Activated CD4-positive, alpha-beta T cell treated with anti-CD3 and anti-CD28 coated beads for 24 hours (primary cell): ENCODE data around the gene SLC37A3.
"Not testable (repeated sequence)": the region's sequence is repeated elsewhere in the genome, so short reads cannot be mapped to it uniquely, and the experiment has no call there.

ENCODE experiments used
- DNase-seq, 2 donors: peaks; one replicate each; pipeline ENCODE4 v3.0.0-alpha.2; 2020; ENCODE audit warnings: low read depth in 2 of 2

Gene SLC37A3, protein sequence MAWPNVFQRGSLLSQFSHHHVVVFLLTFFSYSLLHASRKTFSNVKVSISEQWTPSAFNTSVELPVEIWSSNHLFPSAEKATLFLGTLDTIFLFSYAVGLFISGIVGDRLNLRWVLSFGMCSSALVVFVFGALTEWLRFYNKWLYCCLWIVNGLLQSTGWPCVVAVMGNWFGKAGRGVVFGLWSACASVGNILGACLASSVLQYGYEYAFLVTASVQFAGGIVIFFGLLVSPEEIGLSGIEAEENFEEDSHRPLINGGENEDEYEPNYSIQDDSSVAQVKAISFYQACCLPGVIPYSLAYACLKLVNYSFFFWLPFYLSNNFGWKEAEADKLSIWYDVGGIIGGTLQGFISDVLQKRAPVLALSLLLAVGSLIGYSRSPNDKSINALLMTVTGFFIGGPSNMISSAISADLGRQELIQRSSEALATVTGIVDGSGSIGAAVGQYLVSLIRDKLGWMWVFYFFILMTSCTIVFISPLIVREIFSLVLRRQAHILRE

DNA sequence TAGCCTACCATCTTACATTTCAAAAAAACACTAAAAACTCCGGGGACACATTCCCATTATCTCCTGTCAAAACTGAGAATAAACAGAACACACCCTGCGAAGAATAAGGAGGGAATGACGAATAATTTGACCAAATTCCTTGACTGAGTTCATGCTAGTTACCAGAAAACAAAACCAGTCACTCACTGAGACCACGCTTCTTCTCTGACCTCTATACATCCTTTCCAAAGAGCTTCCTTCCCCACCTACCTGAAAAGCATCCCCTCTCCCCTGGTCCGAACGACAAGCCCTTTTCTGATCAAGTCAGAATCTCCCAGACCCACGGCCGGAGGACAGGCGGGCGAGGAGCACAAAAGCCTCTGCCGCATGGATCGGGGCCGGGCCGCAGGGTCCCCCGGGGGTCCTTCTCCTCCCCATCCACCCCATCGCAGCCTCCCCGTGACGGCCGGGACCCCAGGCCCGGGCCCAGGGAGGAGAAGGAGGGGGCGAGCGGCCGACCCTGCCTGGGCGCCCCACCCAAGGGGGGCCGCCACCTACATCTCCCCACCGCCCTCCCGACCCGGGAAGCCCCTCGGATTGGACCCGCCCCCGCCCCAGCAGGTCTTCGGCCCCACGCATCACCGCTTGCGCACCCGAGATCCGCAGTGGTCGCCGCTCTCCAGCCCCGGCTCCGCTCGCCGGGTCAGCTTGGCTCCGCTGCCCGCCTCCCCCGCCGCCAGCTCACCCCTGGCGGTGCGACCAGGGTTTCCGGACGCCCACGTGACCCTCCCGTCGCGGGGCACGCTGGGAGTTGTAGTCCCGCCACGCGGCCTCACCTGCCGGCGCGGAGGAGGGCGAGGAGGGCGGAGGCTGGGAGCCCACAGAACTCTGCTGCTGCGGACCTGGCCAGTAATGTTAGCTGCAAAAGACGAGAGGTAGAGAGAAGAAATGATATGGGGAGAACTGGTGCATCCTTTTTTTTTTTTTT is at the start of gene SLC37A3:
Gene SLC37A3 (minus strand): TSS at position 747 of the 967 bp plus-strand sequence. CDS start 16,004 bp downstream, outside the sequence.
- DNase-seq = peak; percentile 79 to 83

DNA sequence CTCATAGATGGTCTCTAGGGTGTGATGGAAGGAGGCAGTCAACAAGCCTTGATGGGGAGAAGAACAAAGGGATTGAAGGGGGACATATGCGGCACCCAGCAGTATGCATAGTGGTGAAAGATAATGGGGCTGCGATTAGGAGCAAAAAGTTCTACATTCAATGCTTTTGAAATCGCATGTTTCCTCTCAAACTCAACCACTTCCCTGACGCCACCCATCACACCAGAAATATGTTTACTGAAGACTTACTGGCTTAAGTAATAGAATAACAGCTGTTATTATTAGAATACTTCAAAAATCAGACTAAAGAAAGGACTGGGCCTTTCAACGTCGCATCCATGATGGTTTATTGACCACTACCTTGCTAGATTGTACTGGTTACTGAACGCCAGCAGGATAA is 49.5 kb upstream of the SLC37A3 start:
- DNase-seq = no peak

DNA sequence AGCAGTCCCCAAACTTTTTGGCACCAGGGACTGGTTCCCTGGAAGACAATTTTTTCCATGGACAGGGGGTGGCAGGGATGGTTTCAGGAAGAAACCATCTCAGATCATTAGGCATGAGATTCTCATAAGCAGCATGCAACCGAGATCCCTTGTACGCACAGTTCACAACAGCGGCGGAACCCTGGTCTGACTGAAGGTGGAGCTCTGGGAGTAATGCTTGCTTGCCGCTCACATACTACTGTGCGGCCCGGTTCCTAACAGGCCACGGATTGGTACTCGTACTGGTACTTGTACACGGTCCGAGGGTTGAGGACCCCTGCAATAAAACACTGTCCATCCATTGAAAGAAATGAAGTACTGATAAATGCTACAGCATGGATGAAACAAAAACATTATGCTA is 48.1 kb upstream of the SLC37A3 start:
- DNase-seq = no peak

GRCh38 chr7:140441519-140441918 is 43.2 kb upstream of the SLC37A3 start:
- no peak for DNase-seq

DNA sequence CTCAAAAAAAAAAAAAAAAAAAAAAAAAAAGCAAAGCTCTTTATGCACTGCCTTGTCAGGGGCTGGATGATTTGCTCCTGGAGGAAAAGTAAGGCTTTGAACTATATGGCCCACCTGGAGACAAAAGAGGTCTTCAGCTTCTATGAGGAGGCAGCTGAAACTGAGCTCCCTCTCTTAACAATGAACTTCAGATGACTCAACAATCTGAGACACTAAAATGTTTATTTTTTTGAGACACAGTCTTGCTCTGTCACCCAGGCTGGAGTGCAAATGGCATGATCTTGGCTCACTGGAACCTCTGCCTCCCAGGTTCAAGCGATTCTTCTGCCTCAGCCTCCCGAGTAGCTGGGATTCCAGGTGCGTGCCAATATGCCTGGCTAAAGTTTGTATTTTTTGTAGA is 42.3 kb upstream of the SLC37A3 start:
- no peak for DNase-seq

- DNase-seq = no peak
These were observed 41.0 kb upstream of the SLC37A3 start for GRCh38 chr7:140439359-140439758.

DNA sequence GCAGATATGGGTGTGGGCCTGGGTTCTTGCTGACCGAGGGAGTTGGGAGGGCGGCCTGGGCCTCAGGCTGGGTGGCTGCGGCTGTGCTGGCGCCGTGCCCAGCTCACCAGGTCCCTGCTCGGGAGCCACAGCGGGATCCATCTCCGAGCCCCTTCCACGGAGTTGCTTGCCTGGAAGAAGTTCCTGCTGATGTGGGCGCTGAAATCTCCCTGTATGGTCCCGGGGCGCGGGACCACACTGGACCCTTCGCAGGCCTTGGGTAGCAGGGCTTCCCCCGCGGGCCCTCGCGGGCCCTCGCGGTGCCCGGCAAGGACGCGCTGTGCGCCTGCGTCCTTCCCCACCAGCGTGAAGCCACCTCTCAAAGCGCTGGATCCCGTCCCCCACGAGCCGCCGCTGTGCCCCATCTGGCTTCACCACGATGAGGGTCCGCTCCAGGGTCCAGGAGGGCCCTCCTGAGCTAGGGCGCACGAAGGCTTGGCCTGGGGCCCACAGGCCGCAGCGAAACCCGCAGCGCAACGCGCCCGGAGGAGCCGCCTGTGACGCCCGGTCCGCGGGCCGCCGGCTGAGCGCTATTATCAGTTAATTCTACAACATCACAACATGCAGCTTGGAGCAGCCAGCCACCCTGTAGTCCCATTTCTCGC is 37.0 kb upstream of the SLC37A3 start:
- DNase-seq = no peak

- DNase-seq = no peak
These were observed 35.1 kb upstream of the SLC37A3 start for GRCh38 chr7:140433396-140433795.

DNA sequence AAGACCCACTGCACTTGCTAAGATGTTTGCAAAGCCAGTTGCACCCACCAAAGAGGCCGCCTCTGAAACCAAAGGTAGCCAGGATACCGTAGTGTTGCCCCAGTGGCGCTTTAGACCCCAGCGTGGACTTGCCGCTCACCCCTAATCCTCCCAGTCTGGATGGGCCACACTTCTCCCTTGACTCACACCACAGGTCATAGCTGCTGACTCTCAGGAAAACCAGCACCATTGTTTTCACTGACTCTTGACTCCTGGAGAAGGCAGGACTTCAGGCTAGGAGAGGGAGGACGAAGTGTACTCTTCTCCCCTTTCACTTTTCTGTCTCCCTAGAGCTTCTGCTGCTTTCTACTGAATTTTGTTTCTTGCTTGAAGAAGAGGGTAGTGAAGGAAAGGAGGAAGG is 27.8 kb upstream of the SLC37A3 start:
- DNase-seq = no peak

GRCh38 chr7:140425718-140426117 is 27.4 kb upstream of the SLC37A3 start:
- no peak for DNase-seq

DNA sequence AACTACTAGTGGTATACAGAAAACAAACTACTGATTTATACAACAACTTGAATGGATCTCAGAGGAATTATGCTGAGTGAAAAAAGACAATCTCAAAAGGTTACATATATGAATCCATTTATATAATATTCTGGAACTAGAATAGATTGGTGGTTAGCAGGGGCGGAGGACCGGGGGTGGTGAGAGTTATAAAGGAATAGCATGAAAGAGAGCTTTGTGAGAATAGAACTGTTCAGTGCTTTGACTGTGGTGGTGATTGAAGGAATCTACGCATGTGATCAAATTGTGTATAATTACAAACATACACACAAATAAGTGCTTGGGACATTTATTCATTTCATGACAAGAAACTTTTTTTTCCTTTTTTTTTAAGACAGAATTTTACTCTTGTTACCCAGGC is 25.2 kb upstream of the SLC37A3 start:
- no peak for DNase-seq

DNA sequence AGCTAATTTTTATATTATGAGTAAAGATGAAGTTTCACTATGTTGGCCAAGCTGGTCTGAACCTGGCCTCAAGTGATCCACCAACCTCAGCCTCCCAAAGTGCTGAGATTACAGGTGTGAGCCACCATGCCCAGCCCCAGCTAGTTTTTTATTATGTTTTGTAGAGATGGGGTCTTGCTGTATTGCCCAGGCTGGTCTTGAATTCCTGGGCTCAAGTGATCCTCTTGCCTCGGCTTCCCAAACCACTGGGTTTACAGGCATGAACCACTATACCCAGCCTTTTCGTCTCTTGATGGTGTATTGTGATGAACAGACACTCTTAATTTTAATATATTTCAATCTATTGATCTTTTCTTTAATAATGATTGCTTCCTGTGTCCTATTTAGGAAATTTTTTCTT is 23.2 kb upstream of the SLC37A3 start:
- DNase-seq = no peak

GRCh38 chr7:140418653-140419052 is 20.3 kb upstream of the SLC37A3 start:
- DNase-seq = no peak

GRCh38 chr7:140418156-140418472 is 19.8 kb upstream of the SLC37A3 start:
- DNase-seq = not testable (repeated sequence)

- DNase-seq = no peak
These were observed 19.3 kb upstream of the SLC37A3 start for GRCh38 chr7:140417456-140418155.

DNA sequence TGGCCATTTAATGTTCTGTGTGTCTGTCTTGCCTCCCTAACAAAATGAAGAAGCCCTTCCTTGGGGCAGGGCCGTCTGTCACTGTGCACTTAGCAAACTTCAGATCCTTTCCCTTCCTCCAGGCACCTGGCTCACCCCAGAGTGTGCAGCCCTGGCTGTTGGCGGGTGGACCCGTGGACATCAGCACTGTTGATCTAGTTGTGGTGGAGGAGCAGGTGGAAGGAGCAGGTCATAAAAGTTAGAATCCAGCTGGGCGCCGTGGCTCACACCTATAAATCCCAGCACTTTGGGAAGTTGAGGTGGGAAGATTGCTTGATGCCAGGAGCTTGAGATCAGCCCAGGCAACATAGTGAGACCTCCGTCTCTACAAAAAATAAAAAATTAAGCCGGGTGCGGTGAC is 18.2 kb upstream of the SLC37A3 start:
- DNase-seq = no peak

DNA sequence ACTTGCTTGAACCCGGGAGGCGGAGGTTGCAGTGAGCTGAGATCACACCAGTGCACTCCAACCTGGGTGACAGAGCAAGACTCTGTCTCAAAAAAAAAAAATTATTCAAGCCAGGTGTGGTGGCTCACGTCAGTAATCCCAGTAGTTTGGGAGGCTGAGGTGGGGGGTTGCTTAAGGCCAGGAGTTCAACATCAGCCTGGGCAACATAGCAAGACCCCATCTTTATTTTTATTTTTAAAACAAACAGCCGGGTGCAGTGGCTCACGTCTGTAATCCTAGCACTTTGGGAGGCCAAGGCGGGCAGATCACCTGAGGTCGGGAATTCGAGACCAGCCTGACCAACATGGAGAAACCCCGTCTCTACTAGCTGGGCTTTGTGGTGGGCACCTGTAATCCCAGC is 17.5 kb upstream of the SLC37A3 start:
- DNase-seq = not testable (repeated sequence)

- DNase-seq = no peak
These were observed 17.0 kb upstream of the SLC37A3 start for GRCh38 chr7:140415361-140415760.

DNA sequence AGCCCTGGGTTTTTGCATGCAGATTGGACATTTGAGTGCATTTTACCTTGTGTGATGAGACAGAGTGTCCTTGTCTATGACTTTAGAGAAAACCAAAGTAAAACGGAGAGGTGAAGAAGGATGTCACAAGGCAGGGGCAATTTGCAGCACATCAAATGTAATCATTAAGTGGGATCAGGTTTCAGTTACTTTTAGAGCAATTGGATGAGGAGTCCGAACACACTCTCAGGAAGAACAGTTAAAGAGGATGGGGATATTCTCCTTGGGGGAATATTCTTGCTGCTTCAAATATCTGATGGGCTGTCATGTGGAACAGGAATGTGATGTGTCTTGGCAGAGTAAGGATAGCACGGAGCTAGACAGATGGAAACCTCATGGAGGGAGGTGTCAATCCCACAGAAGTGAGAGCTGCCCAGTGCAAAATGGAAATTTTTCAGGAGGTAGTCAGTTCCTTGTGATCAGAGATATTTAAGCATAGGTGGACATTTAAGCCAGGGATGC is 6.3 kb upstream of the SLC37A3 start:
- DNase-seq = no peak

- no peak for DNase-seq
These were observed 5.7 kb upstream of the SLC37A3 start, which contains the start of gene RAB19 for GRCh38 chr7:140403878-140404564. Gene RAB19 (plus strand): TSS chr7:140404058. CDS start chr7:140407647, 3,589 bp downstream.
